HG03521 (cell line): ENCODE results near the gene GJB3.
"Not testable (repeated sequence)": the region's sequence is repeated elsewhere in the genome, so short reads cannot be mapped to it uniquely, and the experiment has no call there.

Source experiments
- ATAC-seq: cut with Tn5 transposase; IDR thresholded peaks from one replicate; pipeline ENCODE4 v1.9.1; 2021; ENCODE audit warnings: mild to moderate bottlenecking, moderate library complexity; ENCODE audit not compliant: unreplicated experiment

GJB3 gene

GRCh38 chr1:34785231-34785874 is 4.3 kb downstream of the GJB3 start:
- no peak for ATAC-seq

- no peak for ATAC-seq
Observed at GRCh38 chr1:34785875-34786470, 5.0 kb downstream of the GJB3 start.

GRCh38 chr1:34786521-34787325 is 5.7 kb downstream of the GJB3 start:
- peak; percentile 48 for ATAC-seq

- ATAC-seq: no peak
Observed at GRCh38 chr1:34787461-34788420, 6.7 kb downstream of the GJB3 start.

GRCh38 chr1:34790985-34791384 is 10.0 kb downstream of the GJB3 start:
- no peak for ATAC-seq

GRCh38 chr1:34792424-34792823 is 11.4 kb downstream of the GJB3 start:
- ATAC-seq: no peak

- ATAC-seq: no peak
Observed at GRCh38 chr1:34792868-34793727, 12.1 kb downstream of the GJB3 start, which contains the start of gene GJA4. Gene GJA4, plus strand, starts transcription at chr1:34792999. Its CDS starts 1,215 bp downstream, at chr1:34794214.

- ATAC-seq: no peak
Observed at GRCh38 chr1:34794001-34794789, 13.2 kb downstream of the GJB3 start.

- no peak for ATAC-seq
Observed at GRCh38 chr1:34794790-34795180, 13.8 kb downstream of the GJB3 start.

- ATAC-seq: no peak
Observed at GRCh38 chr1:34795916-34796315, 14.9 kb downstream of the GJB3 start.

GRCh38 chr1:34796990-34797389 is 16.0 kb downstream of the GJB3 start:
- no peak for ATAC-seq

GRCh38 chr1:34800214-34800613 is 19.2 kb downstream of the GJB3 start:
- ATAC-seq: no peak

- no peak for ATAC-seq
Observed at GRCh38 chr1:34803770-34804169, 22.8 kb downstream of the GJB3 start.

GRCh38 chr1:34806396-34806795 is 25.4 kb downstream of the GJB3 start:
- ATAC-seq: no peak

- ATAC-seq: no peak
Observed at GRCh38 chr1:34808051-34808810, 27.2 kb downstream of the GJB3 start.

- ATAC-seq: not testable (repeated sequence)
Observed at GRCh38 chr1:34810781-34811180, 29.8 kb downstream of the GJB3 start.

GRCh38 chr1:34816332-34816731 is 35.3 kb downstream of the GJB3 start:
- ATAC-seq: no peak

- no peak for ATAC-seq
Observed at GRCh38 chr1:34816778-34817177, 35.8 kb downstream of the GJB3 start.
